HepG2 (cell line): ENCODE results near the gene SLCO6A1. TPM values are rescaled to one million over a fixed set of nuclear protein-coding genes. Genes with fewer than 3 reads are reported as not detected.

Source experiments
- ATAC-seq: fragments of 200-7000 bp; cut with Tn5 transposase; 3 replicates; pipeline ENCODE4 v1.9.1; 2020; ENCODE audit warnings: mild to moderate bottlenecking, moderate library complexity
- BruUV-seq: library from RNA; stranded (reverse); fragments of 400-500 nt; replicated peaks from 2 replicates; lab custom pipeline; 2021; lab: Mats Ljungman, UMichigan
- CTCF ChIA-PET: fragments of 300-600 bp; formaldehyde crosslinking; extraction: SDS; loops from one replicate; lab custom pipeline; 2021; ENCODE audit warnings: low total read pairs, inconsistent platforms, low intra/inter-chr PET ratio; lab: Yijun Ruan, JAX
- POLR2A ChIA-PET: fragments of 350-600 bp; sonication (Branson Sonifier 250); formaldehyde crosslinking; loops from one replicate; lab custom pipeline; 2020; ENCODE audit warnings: antibody characterized with exemption, inconsistent platforms; lab: Yijun Ruan, JAX
- DNase-seq: peaks from one replicate; pipeline ENCODE4 v3.0.0-alpha.2; 2015; ENCODE audit warnings: low spot score
- FAIRE-seq: peaks from 3 replicates; lab custom pipeline; 2011; peaks lifted over from hg19 to GRCh38; lab: Jason Lieb, UNC
- H2AFZ ChIP-seq: one replicate; pipeline ENCODE4 v1.6.1; 2011; ENCODE audit warnings: low read length, inconsistent platforms
- H3K27ac ChIP-seq: fragments of 300-600 bp; 3 replicates; pipeline ENCODE4 v1.8.0; 2011; ENCODE audit warnings: mixed run types, mild to moderate bottlenecking, mixed read lengths, low read length, inconsistent platforms; ENCODE audit not compliant: insufficient read depth; ENCODE audit errors: extremely low read length
- H3K27me3 ChIP-seq, 2 experiments: fragments of 200-600 bp in 1 of 2; 2 replicates in 1 of 2; 3 replicates in 1 of 2; pipeline versions ENCODE4 v1.6.0 to v1.8.0; 2011; ENCODE audit warnings: low read length in 2 of 2, mild to moderate bottlenecking in 2 of 2, moderate library complexity in 2 of 2, inconsistent platforms in 1 of 2; ENCODE audit not compliant: insufficient read depth in 2 of 2, control insufficient read depth in 1 of 2
- H3K36me3 ChIP-seq, 2 experiments: fragments of 200-600 bp in 1 of 2; replicated peaks in 1 of 2; 2 replicates in 1 of 2; 3 replicates in 1 of 2; pipeline versions ENCODE4 v1.5.1 to v1.8.0; 2011; ENCODE audit warnings: low read length in 2 of 2, inconsistent platforms in 1 of 2; ENCODE audit not compliant: insufficient read depth in 2 of 2, control insufficient read depth in 1 of 2
- H3K4me1 ChIP-seq: 2 replicates; pipeline ENCODE4 v1.5.1; 2012; ENCODE audit warnings: low read length, inconsistent platforms; ENCODE audit not compliant: insufficient read depth
- H3K4me2 ChIP-seq: 2 replicates; pipeline ENCODE4 v1.6.0; 2011; ENCODE audit warnings: low read depth, low read length, inconsistent platforms
- H3K4me3 ChIP-seq, 3 experiments: fragments of 200-600 bp in 1 of 3; sonication (generic), shearing (Covaris generic) in 1 of 3; replicated peaks in 1 of 3; 2 replicates each; pipeline ENCODE4 v1.5.1; 2011 to 2016; ENCODE audit warnings: low read length in 3 of 3, inconsistent platforms in 2 of 3, low read depth in 2 of 3, mild to moderate bottlenecking in 2 of 3, control low read depth in 1 of 3, mixed read lengths in 1 of 3; ENCODE audit not compliant: insufficient read depth in 1 of 3
- H3K79me2 ChIP-seq: one replicate; pipeline ENCODE4 v1.6.1; 2011; ENCODE audit warnings: low read length, inconsistent platforms; ENCODE audit not compliant: insufficient read depth
- H3K9ac ChIP-seq: 2 replicates; pipeline ENCODE4 v1.6.0; 2011; ENCODE audit warnings: mild to moderate bottlenecking, low read depth, low read length, inconsistent platforms; ENCODE audit not compliant: insufficient read depth
- H3K9me3 ChIP-seq: 2 replicates; pipeline ENCODE4 v1.5.1; 2012; ENCODE audit warnings: mild to moderate bottlenecking, low read length
- H4K20me1 ChIP-seq: 2 replicates; pipeline ENCODE4 v1.6.0; 2011; ENCODE audit warnings: inconsistent platforms, mild to moderate bottlenecking, low read length, moderate library complexity; ENCODE audit not compliant: insufficient read depth
- ARID3A ChIP-seq: IDR thresholded peaks from 2 replicates; pipeline ENCODE4 v1.6.1; 2012; ENCODE audit warnings: low read depth, low read length, improper control_type of control experiment
- BCLAF1 ChIP-seq: fragments of 450-650 bp; IDR thresholded peaks from 2 replicates; pipeline ENCODE4 v1.6.1; 2017; ENCODE audit warnings: mild to moderate bottlenecking
- EP300 ChIP-seq, 3 experiments: sonication (generic) in 1 of 3; formaldehyde crosslinking in 1 of 3; IDR thresholded peaks; 2 replicates each; pipeline versions ENCODE4 v1.5.1 to v1.6.1; 2011 to 2020; ENCODE audit warnings: low read depth in 2 of 3, low read length in 2 of 3, borderline replicate concordance in 1 of 3, improper control_type of control experiment in 1 of 3, mild to moderate bottlenecking in 1 of 3, missing genetic modification reagents in 1 of 3, moderate library complexity in 1 of 3
- HCFC1 ChIP-seq: fragments of 150-350 bp; IDR thresholded peaks from 2 replicates; pipeline ENCODE4 v1.6.1; 2014; ENCODE audit warnings: low read depth, low read length
- HINFP ChIP-seq: sonication (generic); formaldehyde crosslinking; IDR thresholded peaks from 2 replicates; pipeline ENCODE4 v1.4.0; 2020; ENCODE audit warnings: low read depth, mild to moderate bottlenecking, missing genetic modification reagents
- MTF1 ChIP-seq: sonication (generic); formaldehyde crosslinking; IDR thresholded peaks from 2 replicates; pipeline ENCODE4 v1.5.0; 2020; ENCODE audit warnings: missing genetic modification reagents
- PRDM15 ChIP-seq: sonication (generic); formaldehyde crosslinking; IDR thresholded peaks from 2 replicates; pipeline ENCODE4 v1.4.0; 2020; ENCODE audit warnings: missing genetic modification reagents
- RCOR2 ChIP-seq: IDR thresholded peaks from 2 replicates; pipeline ENCODE4 v1.6.1; 2016; ENCODE audit warnings: missing biosample characterization, missing genetic modification reagents
- SP2 ChIP-seq: sonication (generic); formaldehyde crosslinking; IDR thresholded peaks from 2 replicates; pipeline ENCODE4 v1.5.1; 2020; ENCODE audit warnings: mild to moderate bottlenecking, missing genetic modification reagents
- ZNF543 ChIP-seq: sonication (generic); formaldehyde crosslinking; IDR thresholded peaks from 2 replicates; pipeline ENCODE4 v1.4.0; 2020; ENCODE audit warnings: mild to moderate bottlenecking, missing genetic modification reagents
- ZNF644 ChIP-seq: IDR thresholded peaks from 2 replicates; pipeline ENCODE4 v1.6.1; 2016; ENCODE audit warnings: low read depth
- ZNF704 ChIP-seq: sonication (generic); formaldehyde crosslinking; IDR thresholded peaks from 2 replicates; pipeline ENCODE4 v1.8.1; 2023; ENCODE audit warnings: mild to moderate bottlenecking, inconsistent platforms, moderate library complexity, missing genetic modification reagents, borderline replicate concordance
- ZNF737 ChIP-seq: sonication (generic); formaldehyde crosslinking; IDR thresholded peaks from 2 replicates; pipeline ENCODE4 v1.5.0; 2020; ENCODE audit warnings: missing genetic modification reagents, mild to moderate bottlenecking, borderline replicate concordance
- WGBS: methylation state at CpG from one replicate; pipeline ENCODE4 v1.1.6; 2017; ENCODE audit warnings: low lambda C conversion rate; 5-methylcytosine and 5-hydroxymethylcytosine counted together
- in situ Hi-C: cut with HindIII; loops from 2 replicates; pipeline ENCODE4 v1.10.0; 2017; ENCODE audit warnings: low pct_unique_long_range_greater_than_20kb; ENCODE audit not compliant: extremely low pct_ligation_motif_present
- intact Hi-C: fragments of 100-400 bp; cut with micrococcal nuclease; formaldehyde crosslinking; loops from one replicate; pipeline ENCODE4 v1.10.0; 2022; ENCODE audit not compliant: unreplicated experiment
- polyA plus RNA-seq, 8 experiments: library from polyadenylated mRNA; depleted of rRNA in 3 of 8; stranded (reverse) in 7 of 8; unstranded in 1 of 8; fragments of >200 nt; fragmentation: Illumina TruSeq in 4 of 8; extraction: Trizol in 4 of 8; gene quantifications; 2 replicates each; pipeline versions ENCODE4 v1.2.1 to v1.2.3, GENCODE V29; 2011 to 2016; ENCODE audit warnings: low read depth in 4 of 8, missing spikeins in 1 of 8, mixed read lengths in 1 of 8; ENCODE audit not compliant: insufficient read depth in 1 of 8
- total RNA-seq, 5 experiments: library from RNA; depleted of rRNA; stranded (reverse); fragments of >200 nt; fragmentation: Illumina TruSeq; extraction: Trizol; gene quantifications; 2 replicates each; pipeline ENCODE4 v1.2.3, GENCODE V29; 2016; ENCODE audit warnings: low read depth in 1 of 5

Gene SLCO6A1
- total and polyA plus RNA-seq, 2 of the 13 experiments (the other 11 are each of a cell fraction or from before 2014, with no cell fraction given) = 0.31 to 0.48 TPM

- in situ Hi-C loops = no loop called here
- 9% methylated on average over 2 of the region's 2 CpGs for WGBS
- CTCF ChIA-PET = no interaction called here
- TF ChIP-seq PRDM15 (CRISPR knock-in tag) (no peak), ZNF704 (CRISPR knock-in tag) (no peak), ZNF644 (CRISPR knock-in tag) (no peak), BCLAF1 (no peak), EP300 (IDR thresholded peaks at IDR 0.05; ENCODE audit: low read depth in 2 of 2, low read length in 2 of 2) (no peak), EP300 (CRISPR knock-in tag; IDR thresholded peaks at IDR 0.05; ENCODE audit: borderline replicate concordance) (no peak), ZNF737 (CRISPR knock-in tag) (no peak), ARID3A (no peak), RCOR2 (no peak), MTF1 (no peak), SP2 (CRISPR knock-in tag) (no peak), HCFC1 (no peak), ZNF543 (CRISPR knock-in tag) (no peak), HINFP (CRISPR knock-in tag) (no peak)
Observed at GRCh38 chr5:102341681-102342288, 157.0 kb downstream of the SLCO6A1 start.

More at GRCh38 chr5:102341681-102342288, 157.0 kb downstream of the SLCO6A1 start:
- no peaks in the 10 kb centered on the region for H3K36me3 ChIP-seq
- no peak overlapping the region for H3K9ac ChIP-seq
- H3K4me1 ChIP-seq = no peaks in the 10 kb centered on the region
- H3K4me2 ChIP-seq = no peak overlapping the region
- no peaks in the 10 kb centered on the region for H3K79me2 ChIP-seq
- ATAC-seq = no peak
- FAIRE-seq = no peak
- no peak overlapping the region for H3K4me3 ChIP-seq
- H4K20me1 ChIP-seq = no peaks in the 10 kb centered on the region
- H3K27ac ChIP-seq = no peak overlapping the region
- no peaks in the 10 kb centered on the region for H3K27me3 ChIP-seq
- intact Hi-C loops = no loop called here
- no peaks in the 10 kb centered on the region for H3K9me3 ChIP-seq
- no peak for DNase-seq
- POLR2A ChIA-PET = no interaction called here
- no TSS peak for BruUV-seq
- no peak overlapping the region for H2AFZ ChIP-seq
